Gastroesophageal sphincter (tissue), 4 donors: ENCODE results near the gene MALL. TPM values are rescaled to one million over a fixed set of nuclear protein-coding genes. Genes with fewer than 3 reads are reported as not detected.
"Not testable (repeated sequence)": the region's sequence is repeated elsewhere in the genome, so short reads cannot be mapped to it uniquely, and the experiment has no call there.

Source experiments
- ATAC-seq: fragments of 150-250 bp; one replicate; pipeline ENCODE4 v1.9.1; 2016; ENCODE audit warnings: mild to moderate bottlenecking, moderate library complexity
- H3K27ac ChIP-seq, 4 donors: fragments of 200-600 bp; sonication (generic) in 3 of 4; 1 replicate in 3 of 4; 2 replicates in 1 of 4; pipeline ENCODE4 v1.5.1; 2016 to 2019
- H3K27me3 ChIP-seq: fragments of 200-600 bp; sonication (generic); one replicate; pipeline ENCODE4 v1.5.1; 2019
- H3K36me3 ChIP-seq, 2 donors: fragments of 200-600 bp; sonication (generic); one replicate each; pipeline ENCODE4 v1.5.1; 2019; ENCODE audit warnings: control low read depth in 1 of 2
- H3K4me1 ChIP-seq, 3 donors: fragments of 200-600 bp; sonication (generic); 1 replicate in 2 of 3; 2 replicates in 1 of 3; pipeline ENCODE4 v1.5.1; 2016 to 2019; ENCODE audit warnings: control low read depth in 2 of 3
- H3K4me3 ChIP-seq, 2 donors: fragments of 200-600 bp; sonication (generic); one replicate each; pipeline ENCODE4 v1.5.1; 2019; ENCODE audit warnings: mild to moderate bottlenecking in 1 of 2, moderate library complexity in 1 of 2
- H3K9me3 ChIP-seq, 3 donors: fragments of 200-600 bp; sonication (generic); one replicate each; pipeline ENCODE4 v1.5.1; 2017 to 2019; ENCODE audit warnings: control low read depth in 2 of 3
- WGBS, 2 donors: methylation state at CpG; one replicate each; pipeline ENCODE4 v1.1.5; 2018; ENCODE audit warnings: low coverage in 1 of 2; 5-methylcytosine and 5-hydroxymethylcytosine counted together
- total RNA-seq, 4 donors: library from RNA; depleted of rRNA; stranded (reverse); fragments of >200 nt; gene quantifications; one replicate each; pipeline ENCODE4 v1.1.0, GENCODE V29; 2016

The MALL gene
- total RNA-seq, 4 donors from 2014 or later, result 2.5 to 28.3 (median 14.8) TPM

- WGBS, 2 donors, result no CpG with 5 or more reads among the region's 4 CpGs
- H3K27ac ChIP-seq, H3K9me3 ChIP-seq, H3K27me3 ChIP-seq, H3K4me3 ChIP-seq, H3K36me3 ChIP-seq, ATAC-seq, H3K4me1 ChIP-seq: not testable (repeated sequence)
Observed at GRCh38 chr2:110078104-110078503, 37.5 kb downstream of the MALL start.

- not testable (repeated sequence) for H3K27ac ChIP-seq, H3K4me1 ChIP-seq, ATAC-seq, H3K9me3 ChIP-seq, H3K36me3 ChIP-seq, H3K27me3 ChIP-seq, H3K4me3 ChIP-seq
- no CpG with 5 or more reads among the region's 4 CpGs for WGBS, 2 donors
Observed at GRCh38 chr2:110075896-110076295, 39.7 kb downstream of the MALL start.

GRCh38 chr2:110069869-110070268 lies 45.8 kb downstream of the MALL start:
- WGBS, 2 donors, result no CpG with 5 or more reads among the region's 7 CpGs
- not testable (repeated sequence) for ATAC-seq, H3K4me3 ChIP-seq, H3K4me1 ChIP-seq, H3K27me3 ChIP-seq, H3K36me3 ChIP-seq, H3K9me3 ChIP-seq, H3K27ac ChIP-seq

- H3K27me3 ChIP-seq, H3K4me1 ChIP-seq, H3K27ac ChIP-seq, H3K4me3 ChIP-seq, H3K9me3 ChIP-seq, H3K36me3 ChIP-seq: not testable (repeated sequence)
- ATAC-seq, result peak; percentile 13
- WGBS, 2 donors, result 75 to 76% methylated on average over 2 to 3 of the region's 3 CpGs
Observed at GRCh38 chr2:110068153-110068552, 47.5 kb downstream of the MALL start.

- H3K36me3 ChIP-seq, H3K4me1 ChIP-seq, H3K27ac ChIP-seq, H3K9me3 ChIP-seq, ATAC-seq, H3K27me3 ChIP-seq, H3K4me3 ChIP-seq: not testable (repeated sequence)
- no CpG with 5 or more reads among the region's 3 CpGs for WGBS, 2 donors
Observed at GRCh38 chr2:110062332-110062731, 53.3 kb downstream of the MALL start.

- H3K4me3 ChIP-seq, ATAC-seq, H3K36me3 ChIP-seq, H3K27ac ChIP-seq, H3K9me3 ChIP-seq, H3K27me3 ChIP-seq, H3K4me1 ChIP-seq: not testable (repeated sequence)
- no CpG with 5 or more reads among the region's 2 CpGs for WGBS, 2 donors
Observed at GRCh38 chr2:110060550-110060949, 55.1 kb downstream of the MALL start.

- H3K9me3 ChIP-seq, H3K4me3 ChIP-seq, H3K27me3 ChIP-seq, H3K36me3 ChIP-seq, H3K27ac ChIP-seq, H3K4me1 ChIP-seq, ATAC-seq: not testable (repeated sequence)
- WGBS, 2 donors, result no CpG with 5 or more reads among the region's 1 CpG
Observed at GRCh38 chr2:110059694-110060358, 55.8 kb downstream of the MALL start.

GRCh38 chr2:110059009-110059693 lies 56.5 kb downstream of the MALL start:
- H3K36me3 ChIP-seq, ATAC-seq, H3K27ac ChIP-seq, H3K9me3 ChIP-seq, H3K4me3 ChIP-seq, H3K4me1 ChIP-seq, H3K27me3 ChIP-seq: not testable (repeated sequence)
- no CpG with 5 or more reads among the region's 11 CpGs for WGBS, 2 donors

- H3K4me1 ChIP-seq, H3K9me3 ChIP-seq, ATAC-seq, H3K27ac ChIP-seq, H3K4me3 ChIP-seq, H3K36me3 ChIP-seq, H3K27me3 ChIP-seq: not testable (repeated sequence)
Observed at GRCh38 chr2:110058034-110058433, 57.6 kb downstream of the MALL start.

GRCh38 chr2:110055819-110056408 lies 59.7 kb downstream of the MALL start:
- not testable (repeated sequence) for H3K4me3 ChIP-seq, H3K36me3 ChIP-seq, H3K4me1 ChIP-seq, ATAC-seq, H3K9me3 ChIP-seq, H3K27me3 ChIP-seq, H3K27ac ChIP-seq
- WGBS, 2 donors, result no CpG with 5 or more reads among the region's 8 CpGs
